Measurements from ENCODE around the gene PTH1R.

PTH1R gene

GRCh38 chr3:46915297-46915822 lies 37.8 kb downstream of the PTH1R start:
- no peak overlapping the region for H3K4me3 ChIP-seq (ENCODE audit: low read depth, low read length)
- no peak for TF ChIP-seq CTCF (IDR thresholded peaks at IDR 0.05; ENCODE audit: borderline replicate concordance, insufficient read depth, low read depth, low read length)

GRCh38 chr3:46916278-46916677 lies 38.8 kb downstream of the PTH1R start:
- H3K4me3 ChIP-seq (ENCODE audit: low read depth, low read length), result no peak overlapping the region
- no peak for TF ChIP-seq CTCF (IDR thresholded peaks at IDR 0.05; ENCODE audit: borderline replicate concordance, insufficient read depth, low read depth, low read length)

- TF ChIP-seq CTCF (IDR thresholded peaks at IDR 0.05; ENCODE audit: borderline replicate concordance, insufficient read depth, low read depth, low read length), result no peak
- no peak overlapping the region for H3K4me3 ChIP-seq (ENCODE audit: low read depth, low read length)
Observed at GRCh38 chr3:46916799-46917198, 39.3 kb downstream of the PTH1R start.

- no peak overlapping the region for H3K4me3 ChIP-seq (ENCODE audit: low read depth, low read length)
- no peak for TF ChIP-seq CTCF (IDR thresholded peaks at IDR 0.05; ENCODE audit: borderline replicate concordance, insufficient read depth, low read depth, low read length)
Observed at GRCh38 chr3:46917257-46917656, 39.7 kb downstream of the PTH1R start.

- no peak overlapping the region for H3K4me3 ChIP-seq (ENCODE audit: low read depth, low read length)
- no peak for TF ChIP-seq CTCF (IDR thresholded peaks at IDR 0.05; ENCODE audit: borderline replicate concordance, insufficient read depth, low read depth, low read length)
Observed at GRCh38 chr3:46918202-46918601, 40.7 kb downstream of the PTH1R start.

- no peak for TF ChIP-seq CTCF (IDR thresholded peaks at IDR 0.05; ENCODE audit: borderline replicate concordance, insufficient read depth, low read depth, low read length)
- H3K4me3 ChIP-seq (ENCODE audit: low read depth, low read length), result no peak overlapping the region
Observed at GRCh38 chr3:46918634-46919033, 41.1 kb downstream of the PTH1R start.

GRCh38 chr3:46921041-46921440 lies 43.5 kb downstream of the PTH1R start:
- no peak overlapping the region for H3K4me3 ChIP-seq (ENCODE audit: low read depth, low read length)
- no peak for TF ChIP-seq CTCF (IDR thresholded peaks at IDR 0.05; ENCODE audit: borderline replicate concordance, insufficient read depth, low read depth, low read length)
